Measurements from ENCODE around the gene IQSEC2.

DNA sequence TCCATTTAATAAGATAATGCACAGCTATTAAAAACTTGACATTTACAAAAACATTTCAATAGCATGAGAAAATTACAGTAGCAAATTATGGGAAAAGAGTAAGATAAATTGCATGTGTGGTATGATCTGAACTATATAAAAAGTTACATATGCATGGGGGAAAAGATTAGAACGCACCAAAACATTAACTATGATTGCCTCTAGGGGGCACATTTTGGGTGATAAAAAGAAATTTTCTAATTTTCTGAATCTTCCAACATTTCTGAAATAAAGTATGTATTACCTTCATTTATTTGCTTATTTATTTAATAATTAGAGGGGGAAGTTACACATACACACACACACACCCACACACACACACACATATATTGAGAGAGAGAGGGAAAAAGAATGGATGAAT is 36.8 kb downstream of the IQSEC2 start:
- TF ChIP-seq EZH2 (IDR thresholded peaks at IDR 0.05; ENCODE audit: insufficient read depth, poor library complexity, severe bottlenecking) (no peak), EZH2phosphoT487 (IDR thresholded peaks at IDR 0.05; ENCODE audit: insufficient read depth, low read depth) (no peak)
